Adrenal gland (tissue), 12 donors: ENCODE measurements around the gene DRAM1. TPM values are rescaled to one million over a fixed set of nuclear protein-coding genes. Genes with fewer than 3 reads are reported as not detected.

ENCODE experiments used
- DNase-seq, 7 donors: peaks; one replicate each; pipeline ENCODE4 v3.0.0-alpha.2; 2019 to 2020
- H3K27ac ChIP-seq, 5 donors: fragments of 200-600 bp; sonication (generic) in 4 of 5; 1 replicate in 3 of 5; 2 replicates in 2 of 5; pipeline versions ENCODE4 v1.5.1 to v1.8.0; 2016 to 2020; ENCODE audit warnings: mild to moderate bottlenecking in 1 of 5
- H3K27me3 ChIP-seq: fragments of 200-600 bp; 2 replicates; pipeline ENCODE4 v1.8.0; 2021
- H3K36me3 ChIP-seq, 2 donors: fragments of 200-600 bp; replicated peaks in 1 of 2; 1 replicate in 1 of 2; 2 replicates in 1 of 2; pipeline versions ENCODE4 v1.5.1 to v1.8.0; 2018 to 2022
- H3K4me1 ChIP-seq, 2 donors: fragments of 200-600 bp; replicated peaks in 1 of 2; 1 replicate in 1 of 2; 2 replicates in 1 of 2; pipeline versions ENCODE4 v1.5.1 to v1.8.0; 2018 to 2021
- H3K4me3 ChIP-seq, 4 donors: fragments of 200-600 bp; sonication (generic) in 3 of 4; one replicate each; pipeline ENCODE4 v1.5.1; 2016 to 2018
- H3K9me3 ChIP-seq, 3 donors: fragments of 200-600 bp; sonication (generic) in 1 of 3; replicated peaks in 1 of 3; 1 replicate in 2 of 3; 2 replicates in 1 of 3; pipeline versions ENCODE4 v1.5.1 to v1.8.0; 2016 to 2021
- POLR2A ChIP-seq, 2 donors: fragments of 450-650 bp; IDR thresholded peaks; one replicate each; pipeline ENCODE4 v1.6.1; 2017; ENCODE audit warnings: antibody characterized with exemption in 2 of 2, mild to moderate bottlenecking in 2 of 2, moderate library complexity in 1 of 2
- WGBS, 4 donors: extraction: QIAGEN DNeasy Blood & Tissue Kit in 2 of 4; methylation state at CpG; one replicate each; pipeline versions ENCODE4 v1.1.5 to v1.1.7; 2013 to 2017; 5-methylcytosine and 5-hydroxymethylcytosine counted together
- intact Hi-C, 2 donors: fragments of 100-400 bp; cut with DNase I; formaldehyde crosslinking; loops; one replicate each; pipeline versions ENCODE4 v1.14.1 to v1.15.0; 2022 to 2023
- polyA plus RNA-seq, 3 donors: library from polyadenylated mRNA; stranded (reverse); fragments of 200-250 nt in 2 of 3; fragments of 350-450 nt in 1 of 3; fragmentation: Illumina TruSeq in 1 of 3; extraction: RNeasy Lipid Tissue Mini Kit (QIAGEN cat#74804) in 1 of 3; gene quantifications; one replicate each; pipeline ENCODE4 v1.2.3, GENCODE V29; 2013 to 2014
- total RNA-seq, 9 donors: library from RNA; depleted of rRNA in 4 of 9; stranded (reverse); fragments of >200 nt in 4 of 9; fragments of 120-200 nt in 1 of 9; fragmentation: NEBNext Ultra II Directional in 1 of 9; extraction: Animal tissue kit (Norgen Biotek cat#: 25700) in 1 of 9; gene quantifications; one replicate each; pipeline versions ENCODE4 v1.1.0 to v1.2.4, GENCODE V29; 2013 to 2023
- TF ChIP-seq, protein P1 (sequence below), 6 experiments: fragments of 450-650 bp in 4 of 6; fragments of 200-600 bp in 2 of 6; sonication (generic) in 1 of 6; IDR thresholded peaks; 1 replicate in 5 of 6; 2 replicates in 1 of 6; pipeline versions ENCODE4 v1.5.1 to v1.8.0; 2016 to 2021; ENCODE audit warnings: antibody characterized with exemption in 6 of 6, mild to moderate bottlenecking in 2 of 6, moderate library complexity in 1 of 6
- donor health status: healthy with polysubstance abuse.
- donor health status: Bipolar disorder and iron deficiency.
- donor health status: DM: yes; HTN: yes; CAD: no.
- donor health status: DM: no; HTN: no; CAD: no.
- donor health status: DM: no; HTN: no; CAD: no.
- donor health status: DM: yes; HTN: yes; CAD: no.

DRAM1 gene
- total and polyA plus RNA-seq, 12 donors: 4.3 to 46.4 (median 29.0) TPM

DNA sequence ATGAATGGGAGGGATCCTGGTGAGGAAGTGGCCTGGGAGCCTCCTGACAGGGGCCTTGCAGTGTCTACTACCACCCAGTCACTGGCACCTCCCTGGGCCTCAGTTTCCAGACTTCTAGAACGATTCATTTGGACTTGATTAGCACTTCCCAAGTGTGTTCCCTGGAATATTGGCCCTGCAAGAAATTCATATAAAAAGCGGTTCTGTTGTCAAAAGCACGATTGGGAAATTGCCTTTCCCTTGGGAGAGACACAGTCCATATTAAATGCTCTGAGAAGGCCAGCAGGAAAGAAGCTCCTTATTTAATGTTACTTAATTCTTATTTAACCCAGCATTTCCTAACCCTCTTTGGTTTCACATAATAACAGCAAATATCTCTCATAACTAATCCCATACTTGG is 61.9 kb downstream of the DRAM1 start:
- intact Hi-C loops: no loop called here
- Histone ChIP-seq H3K9me3 (no peaks in the 10 kb centered on the region), H3K4me3 (no peak overlapping the region), H3K27ac (no peak overlapping the region), H3K4me1 (peaks cover 0 to 4% of the 10 kb centered on the region in 2 donors), H3K36me3 (no peaks in the 10 kb centered on the region), H3K27me3 (no peaks in the 10 kb centered on the region)
- no peak for TF ChIP-seq POLR2A (IDR thresholded peaks at IDR 0.05)
- TF ChIP-seq, protein P1, sequence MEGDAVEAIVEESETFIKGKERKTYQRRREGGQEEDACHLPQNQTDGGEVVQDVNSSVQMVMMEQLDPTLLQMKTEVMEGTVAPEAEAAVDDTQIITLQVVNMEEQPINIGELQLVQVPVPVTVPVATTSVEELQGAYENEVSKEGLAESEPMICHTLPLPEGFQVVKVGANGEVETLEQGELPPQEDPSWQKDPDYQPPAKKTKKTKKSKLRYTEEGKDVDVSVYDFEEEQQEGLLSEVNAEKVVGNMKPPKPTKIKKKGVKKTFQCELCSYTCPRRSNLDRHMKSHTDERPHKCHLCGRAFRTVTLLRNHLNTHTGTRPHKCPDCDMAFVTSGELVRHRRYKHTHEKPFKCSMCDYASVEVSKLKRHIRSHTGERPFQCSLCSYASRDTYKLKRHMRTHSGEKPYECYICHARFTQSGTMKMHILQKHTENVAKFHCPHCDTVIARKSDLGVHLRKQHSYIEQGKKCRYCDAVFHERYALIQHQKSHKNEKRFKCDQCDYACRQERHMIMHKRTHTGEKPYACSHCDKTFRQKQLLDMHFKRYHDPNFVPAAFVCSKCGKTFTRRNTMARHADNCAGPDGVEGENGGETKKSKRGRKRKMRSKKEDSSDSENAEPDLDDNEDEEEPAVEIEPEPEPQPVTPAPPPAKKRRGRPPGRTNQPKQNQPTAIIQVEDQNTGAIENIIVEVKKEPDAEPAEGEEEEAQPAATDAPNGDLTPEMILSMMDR (IDR thresholded peaks at IDR 0.05): no peak
- WGBS, 4 donors: 34 to 70% (median 63%) methylated on average over 3 of the region's 3 CpGs
- DNase-seq: no peak

DNA sequence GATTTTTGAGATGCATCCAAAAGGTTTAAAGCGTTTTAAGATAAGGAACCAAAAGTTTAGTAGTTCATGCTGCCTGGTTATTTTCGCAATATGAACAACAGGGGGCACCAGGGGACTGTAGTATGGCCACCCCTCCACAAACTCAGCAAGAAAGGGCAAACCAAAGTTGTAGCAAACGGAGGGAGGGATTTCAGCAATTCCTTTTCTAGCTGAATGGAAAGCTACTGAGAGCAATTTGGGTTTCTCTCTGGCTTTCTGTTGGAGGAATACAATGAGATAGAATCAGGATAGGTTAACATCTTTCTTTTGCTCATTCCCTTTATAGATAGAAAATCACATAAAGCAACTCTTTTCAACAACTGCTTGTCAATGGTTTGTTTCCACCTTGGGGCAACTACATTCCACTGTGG is 62.5 kb downstream of the DRAM1 start:
- Histone ChIP-seq H3K27me3 (no peaks in the 10 kb centered on the region), H3K36me3 (no peaks in the 10 kb centered on the region), H3K4me3 (no peak overlapping the region), H3K4me1 (peaks cover 0 to 4% of the 10 kb centered on the region in 2 donors), H3K27ac (no peak overlapping the region), H3K9me3 (no peaks in the 10 kb centered on the region)
- 0 to 4% (median 2%) methylated on average over 3 of the region's 3 CpGs for WGBS, 4 donors
- intact Hi-C loops: no loop called here
- DNase-seq: peak; percentile 44 to 80 (median 64)
- TF ChIP-seq, protein P1 (IDR thresholded peaks at IDR 0.05): peak; percentile 59 to 82 (median 79)
- TF ChIP-seq POLR2A (IDR thresholded peaks at IDR 0.05): no peak

DNA sequence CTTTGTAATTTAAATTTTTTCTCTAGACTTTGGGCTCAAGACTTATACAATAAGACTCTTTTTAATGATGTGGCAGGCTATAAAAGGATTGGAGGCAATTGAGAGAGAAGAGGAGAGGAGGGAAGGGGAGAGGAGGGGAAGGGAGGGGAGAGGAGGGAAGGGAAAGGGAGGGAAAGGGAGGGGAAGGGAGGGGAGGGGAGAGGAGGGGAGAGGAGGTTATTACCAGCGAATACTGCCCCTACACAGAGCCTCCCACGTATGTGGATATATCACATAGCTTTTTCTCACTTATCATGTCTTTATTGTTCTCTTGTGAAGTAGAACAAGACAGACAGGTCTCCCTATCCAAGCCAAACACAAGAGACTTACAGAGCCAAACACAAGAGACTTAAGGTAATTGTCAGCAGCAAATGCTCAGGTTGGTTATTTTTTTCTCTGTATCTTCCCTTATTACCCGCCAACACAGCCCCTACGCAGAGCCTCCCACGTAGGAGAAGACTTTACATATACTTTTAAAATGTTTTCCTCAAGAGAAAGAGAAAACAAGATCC is 63.1 kb downstream of the DRAM1 start:
- WGBS, 4 donors: 54 to 69% (median 61%) methylated on average over 5 of the region's 5 CpGs
- Histone ChIP-seq H3K27ac (no peak overlapping the region), H3K9me3 (no peaks in the 10 kb centered on the region), H3K27me3 (no peaks in the 10 kb centered on the region), H3K36me3 (no peaks in the 10 kb centered on the region), H3K4me1 (peaks cover 0 to 4% of the 10 kb centered on the region in 2 donors), H3K4me3 (no peak overlapping the region)
- intact Hi-C loops: no loop called here
- no peak for DNase-seq
- TF ChIP-seq, protein P1 (IDR thresholded peaks at IDR 0.05): no peak
- TF ChIP-seq POLR2A (IDR thresholded peaks at IDR 0.05): no peak

DNA sequence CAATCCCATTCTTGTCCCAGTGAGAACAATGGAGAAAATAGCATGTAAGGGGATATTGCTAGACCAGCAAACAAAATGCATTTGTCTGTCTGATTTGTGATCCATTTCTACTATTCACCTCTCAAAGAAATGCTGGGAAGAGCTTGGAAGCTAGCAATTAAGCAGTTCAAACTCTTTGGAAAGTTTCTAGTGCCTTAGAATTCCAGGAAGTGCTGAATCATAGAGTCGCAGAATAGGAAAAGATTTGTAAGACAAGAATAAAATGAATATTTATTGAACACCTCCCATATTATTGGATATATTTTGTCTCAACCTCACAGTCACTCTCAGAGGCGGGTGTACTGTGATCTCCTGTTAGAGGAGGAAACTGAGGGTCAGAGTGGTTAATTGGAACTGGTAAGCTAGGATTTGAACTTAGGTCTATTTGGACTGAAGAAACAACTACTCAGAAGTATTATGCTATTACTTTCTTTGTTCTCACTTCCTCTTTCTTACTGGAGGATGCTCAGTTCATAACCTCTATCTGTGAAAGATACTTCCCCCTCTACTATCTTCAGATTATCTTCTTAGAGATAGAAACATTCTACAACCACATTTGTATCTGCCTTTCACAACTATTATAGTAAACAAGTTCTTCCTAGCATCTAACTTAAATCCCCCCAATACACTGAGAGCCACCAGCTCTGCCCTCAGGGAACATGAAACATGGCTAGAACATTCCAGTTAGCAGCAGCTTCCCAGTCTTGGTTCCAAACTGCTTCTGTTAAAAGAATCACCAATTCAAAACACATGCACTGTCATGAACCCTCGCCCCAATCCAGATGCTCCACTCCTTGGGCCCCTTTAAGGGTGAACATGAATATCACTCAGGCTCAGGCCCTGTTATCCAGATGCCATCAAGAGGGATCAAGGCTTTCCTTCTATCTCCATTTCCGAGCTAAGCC is 64.2 kb downstream of the DRAM1 start:
- no peak for TF ChIP-seq POLR2A (IDR thresholded peaks at IDR 0.05)
- TF ChIP-seq, protein P1 (IDR thresholded peaks at IDR 0.05): no peak
- intact Hi-C loops: no loop called here
- Histone ChIP-seq H3K4me3 (no peak overlapping the region), H3K4me1 (peaks cover 0 to 4% of the 10 kb centered on the region in 2 donors), H3K27ac (no peak overlapping the region), H3K9me3 (no peaks in the 10 kb centered on the region), H3K27me3 (no peaks in the 10 kb centered on the region), H3K36me3 (no peaks in the 10 kb centered on the region)
- WGBS, 4 donors: 57 to 77% (median 67%) methylated on average over 4 of the region's 4 CpGs
- no peak for DNase-seq
